ENCODE data around the gene KANSL2.

DNA sequence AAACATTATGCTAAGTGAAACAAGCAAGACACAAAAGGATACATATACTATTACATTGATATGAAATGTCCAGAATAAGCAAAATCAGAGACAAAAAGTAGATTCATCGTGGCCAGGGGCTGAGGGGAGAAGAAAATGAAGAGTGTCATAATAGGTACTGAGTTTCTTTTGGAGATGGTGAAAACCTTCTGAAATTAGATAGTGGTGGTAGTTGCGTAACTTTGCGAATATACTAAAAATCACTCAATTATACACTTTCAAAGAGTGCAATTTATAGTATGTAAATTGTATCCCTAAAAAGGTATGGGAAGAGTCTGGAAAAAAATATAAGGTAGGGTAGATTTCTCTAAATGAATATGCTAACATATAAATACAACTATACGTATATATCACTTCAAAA, 22.2 kb downstream of the KANSL2 start:
- TF ChIP-seq FOXK2 (conservative IDR thresholded peaks at IDR 0.05 in 1 of 2, IDR thresholded peaks at IDR 0.05 in 1 of 2; ENCODE audit: low read depth in 2 of 2): no peak
- no peak for TF ChIP-seq CBX1 (IDR thresholded peaks at IDR 0.05; ENCODE audit: low read depth)
- TF ChIP-seq, protein P1, sequence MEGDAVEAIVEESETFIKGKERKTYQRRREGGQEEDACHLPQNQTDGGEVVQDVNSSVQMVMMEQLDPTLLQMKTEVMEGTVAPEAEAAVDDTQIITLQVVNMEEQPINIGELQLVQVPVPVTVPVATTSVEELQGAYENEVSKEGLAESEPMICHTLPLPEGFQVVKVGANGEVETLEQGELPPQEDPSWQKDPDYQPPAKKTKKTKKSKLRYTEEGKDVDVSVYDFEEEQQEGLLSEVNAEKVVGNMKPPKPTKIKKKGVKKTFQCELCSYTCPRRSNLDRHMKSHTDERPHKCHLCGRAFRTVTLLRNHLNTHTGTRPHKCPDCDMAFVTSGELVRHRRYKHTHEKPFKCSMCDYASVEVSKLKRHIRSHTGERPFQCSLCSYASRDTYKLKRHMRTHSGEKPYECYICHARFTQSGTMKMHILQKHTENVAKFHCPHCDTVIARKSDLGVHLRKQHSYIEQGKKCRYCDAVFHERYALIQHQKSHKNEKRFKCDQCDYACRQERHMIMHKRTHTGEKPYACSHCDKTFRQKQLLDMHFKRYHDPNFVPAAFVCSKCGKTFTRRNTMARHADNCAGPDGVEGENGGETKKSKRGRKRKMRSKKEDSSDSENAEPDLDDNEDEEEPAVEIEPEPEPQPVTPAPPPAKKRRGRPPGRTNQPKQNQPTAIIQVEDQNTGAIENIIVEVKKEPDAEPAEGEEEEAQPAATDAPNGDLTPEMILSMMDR (IDR thresholded peaks at IDR 0.05 in 2 of 3, conservative IDR thresholded peaks at IDR 0.05 in 1 of 3; ENCODE audit: insufficient read depth in 2 of 3, low read depth in 1 of 3, low read length in 3 of 3): no peak
- no peak for TF ChIP-seq LCOR (CRISPR knock-in tag; IDR thresholded peaks at IDR 0.05)
- TF ChIP-seq GABPA (tag; conservative IDR thresholded peaks at IDR 0.05; ENCODE audit: low read depth): no peak
- no peak for TF ChIP-seq ZNF175 (CRISPR knock-in tag; IDR thresholded peaks at IDR 0.05; ENCODE audit: low read depth)
- TF ChIP-seq, protein P2, sequence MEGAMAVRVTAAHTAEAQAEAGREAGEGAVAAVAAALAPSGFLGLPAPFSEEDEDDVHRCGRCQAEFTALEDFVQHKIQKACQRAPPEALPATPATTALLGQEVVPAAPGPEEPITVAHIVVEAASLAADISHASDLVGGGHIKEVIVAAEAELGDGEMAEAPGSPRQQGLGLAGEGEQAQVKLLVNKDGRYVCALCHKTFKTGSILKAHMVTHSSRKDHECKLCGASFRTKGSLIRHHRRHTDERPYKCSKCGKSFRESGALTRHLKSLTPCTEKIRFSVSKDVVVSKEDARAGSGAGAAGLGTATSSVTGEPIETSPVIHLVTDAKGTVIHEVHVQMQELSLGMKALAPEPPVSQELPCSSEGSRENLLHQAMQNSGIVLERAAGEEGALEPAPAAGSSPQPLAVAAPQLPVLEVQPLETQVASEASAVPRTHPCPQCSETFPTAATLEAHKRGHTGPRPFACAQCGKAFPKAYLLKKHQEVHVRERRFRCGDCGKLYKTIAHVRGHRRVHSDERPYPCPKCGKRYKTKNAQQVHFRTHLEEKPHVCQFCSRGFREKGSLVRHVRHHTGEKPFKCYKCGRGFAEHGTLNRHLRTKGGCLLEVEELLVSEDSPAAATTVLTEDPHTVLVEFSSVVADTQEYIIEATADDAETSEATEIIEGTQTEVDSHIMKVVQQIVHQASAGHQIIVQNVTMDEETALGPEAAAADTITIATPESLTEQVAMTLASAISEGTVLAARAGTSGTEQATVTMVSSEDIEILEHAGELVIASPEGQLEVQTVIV (CRISPR knock-in tag; IDR thresholded peaks at IDR 0.05; ENCODE audit: borderline replicate concordance): no peak
- no peak for TF ChIP-seq TRIM24 (IDR thresholded peaks at IDR 0.05)
- TF ChIP-seq POU5F1 (IDR thresholded peaks at IDR 0.05; ENCODE audit: borderline replicate concordance, low read depth, low read length, partially characterized antibody): no peak
- no peak for TF ChIP-seq NR2F6 (CRISPR knock-in tag; IDR thresholded peaks at IDR 0.05)
- TF ChIP-seq NFYB (IDR thresholded peaks at IDR 0.05; ENCODE audit: extremely low read depth, insufficient read length): no peak
- no peak for TF ChIP-seq POLR2AphosphoS5 (IDR thresholded peaks at IDR 0.05; ENCODE audit: control insufficient read depth, insufficient read depth, low read depth, low read length)
- TF ChIP-seq ZBED1 (IDR thresholded peaks at IDR 0.05): no peak

Measured in K562 (cell line).